ENCODE results near the gene IL4. TPM values are rescaled to one million over a fixed set of nuclear protein-coding genes. Genes with fewer than 3 reads are reported as not detected.

The IL4 gene
- total RNA-seq, 1 experiment from 2014 or later = not detected

GRCh38 chr5:132695956-132696355 lies 22.2 kb downstream of the IL4 start:
- H3F3A ChIP-seq (ENCODE audit: insufficient read depth, low read depth) = no peaks in the 10 kb centered on the region
- peaks cover 14% of the 10 kb centered on the region; the same call in 1 of the 2 replicates for H3K36me3 ChIP-seq (ENCODE audit: low read depth)
- TF ChIP-seq CTCF (conservative IDR thresholded peaks at IDR 0.05) = no peak
- no peak for TF ChIP-seq EZH2 (IDR thresholded peaks at IDR 0.05; ENCODE audit: low read depth)
- DNase-seq = no peak
- no peak overlapping the region for H3K27ac ChIP-seq
- no peak overlapping the region for H2AFZ ChIP-seq
- POLR2A ChIA-PET (ENCODE audit: unreplicated experiment) = no interaction called here
- CTCF ChIA-PET = interaction anchor here (0.6 kb wide), 1 partner anchor 83 kb away, joined by 4 read pairs; no protein-coding TSS in a partner anchor
- H3K4me1 ChIP-seq (replicated peaks; ENCODE audit: insufficient read depth) = no peaks in the 10 kb centered on the region
- no peaks in the 10 kb centered on the region for H3K27me3 ChIP-seq (ENCODE audit: insufficient read depth, low read depth)
- BruUV-seq (replicated peaks) = no TSS peak
- H3K9me2 ChIP-seq (ENCODE audit: insufficient read depth) = no peaks in the 10 kb centered on the region
- intact Hi-C loops (cut with micrococcal nuclease; ENCODE audit: unreplicated experiment) = no loop called here
- H3K4me3 ChIP-seq = no peak overlapping the region
- no peak overlapping the region for H3K4me2 ChIP-seq
- no peaks in the 10 kb centered on the region for H4K20me1 ChIP-seq (ENCODE audit: insufficient read depth)
- no peaks in the 10 kb centered on the region for H3K9me3 ChIP-seq (ENCODE audit: insufficient read depth, low read depth)
- no peaks in the 10 kb centered on the region for H3K79me2 ChIP-seq (ENCODE audit: low read depth)

DNA sequence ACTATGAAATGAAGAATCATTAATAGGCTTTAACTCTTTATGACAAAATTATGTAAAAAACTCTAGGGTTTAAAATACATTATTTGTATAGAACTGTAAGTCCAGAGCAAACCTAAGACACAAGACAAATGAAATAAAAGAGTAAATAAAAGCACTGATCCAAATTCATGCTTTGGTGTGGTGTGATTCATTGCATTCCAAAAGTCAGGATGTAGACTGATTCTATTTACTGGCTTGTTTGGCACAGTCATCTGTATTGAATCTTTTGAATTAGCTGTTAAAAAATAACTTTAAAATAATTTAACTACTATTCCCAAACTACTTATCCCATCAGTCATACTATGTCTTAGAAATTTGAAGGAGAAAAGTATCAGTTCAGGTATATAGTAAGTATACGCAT lies 31.1 kb downstream of the IL4 start:
- Histone ChIP-seq H3K36me3 (ENCODE audit: low read depth) (peaks cover 21% of the 10 kb centered on the region), H3K27me3 (ENCODE audit: insufficient read depth, low read depth) (no peaks in the 10 kb centered on the region), H3K4me2 (no peak overlapping the region), H3K9me2 (ENCODE audit: insufficient read depth) (no peaks in the 10 kb centered on the region), H2AFZ (no peak overlapping the region), H3K4me1 (replicated peaks; ENCODE audit: insufficient read depth) (no peaks in the 10 kb centered on the region), H3K9me3 (ENCODE audit: insufficient read depth, low read depth) (no peaks in the 10 kb centered on the region), H3K79me2 (ENCODE audit: low read depth) (no peaks in the 10 kb centered on the region), H3F3A (ENCODE audit: insufficient read depth, low read depth) (peaks cover 4% of the 10 kb centered on the region; the same call in 1 of the 2 replicates), H3K4me3 (no peak overlapping the region), H4K20me1 (ENCODE audit: insufficient read depth) (no peaks in the 10 kb centered on the region; the same call in 1 of the 2 replicates), H3K27ac (no peak overlapping the region)
- DNase-seq = no peak
- CTCF ChIA-PET = interaction anchor here (0.7 kb wide), 1 partner anchor 112 kb away, joined by 3 read pairs; no protein-coding TSS in a partner anchor
- no peak for TF ChIP-seq CTCF (conservative IDR thresholded peaks at IDR 0.05)
- TF ChIP-seq EZH2 (IDR thresholded peaks at IDR 0.05; ENCODE audit: low read depth) = no peak
- POLR2A ChIA-PET (ENCODE audit: unreplicated experiment) = no interaction called here
- intact Hi-C loops (cut with micrococcal nuclease; ENCODE audit: unreplicated experiment) = loop anchor here (10.0 kb wide), 2 partner anchors 80 to 180 kb away; no protein-coding TSS in a partner anchor
- no TSS peak for BruUV-seq (replicated peaks)

- no peaks in the 10 kb centered on the region for H3K4me1 ChIP-seq (replicated peaks; ENCODE audit: insufficient read depth)
- no peaks in the 10 kb centered on the region for H3K9me2 ChIP-seq (ENCODE audit: insufficient read depth)
- TF ChIP-seq CTCF (conservative IDR thresholded peaks at IDR 0.05) (no peak), EZH2 (IDR thresholded peaks at IDR 0.05; ENCODE audit: low read depth) (no peak)
- CTCF ChIA-PET = interaction anchor here (0.6 kb wide), 2 partner anchors 11 to 113 kb away, joined by 3 to 18 read pairs; no protein-coding TSS in a partner anchor
- peaks cover 5% of the 10 kb centered on the region; the same call in 1 of the 2 replicates for H3K36me3 ChIP-seq (ENCODE audit: low read depth)
- DNase-seq = no peak
- no peaks in the 10 kb centered on the region for H3K79me2 ChIP-seq (ENCODE audit: low read depth)
- no peak overlapping the region for H3K4me2 ChIP-seq
- peaks cover 4% of the 10 kb centered on the region; the same call in 1 of the 2 replicates for H3F3A ChIP-seq (ENCODE audit: insufficient read depth, low read depth)
- intact Hi-C loops (cut with micrococcal nuclease; ENCODE audit: unreplicated experiment) = loop anchor here (10.0 kb wide), 2 partner anchors 84 to 184 kb away; no protein-coding TSS in a partner anchor
- H3K4me3 ChIP-seq = no peak overlapping the region
- no peak overlapping the region for H2AFZ ChIP-seq
- no peaks in the 10 kb centered on the region for H3K9me3 ChIP-seq (ENCODE audit: insufficient read depth, low read depth)
- BruUV-seq (replicated peaks) = no TSS peak
- no peaks in the 10 kb centered on the region for H3K27me3 ChIP-seq (ENCODE audit: insufficient read depth, low read depth)
- POLR2A ChIA-PET (ENCODE audit: unreplicated experiment) = no interaction called here
- H3K27ac ChIP-seq = no peak overlapping the region
- no peaks in the 10 kb centered on the region; the same call in 1 of the 2 replicates for H4K20me1 ChIP-seq (ENCODE audit: insufficient read depth)
Measured at GRCh38 chr5:132708645-132709044, 34.9 kb downstream of the IL4 start.

All from PC-9 (cell line).